GM12878 (cell line): ENCODE measurements around the gene SLC46A2. TPM values are rescaled to one million over a fixed set of nuclear protein-coding genes. Genes with fewer than 3 reads are reported as not detected.

ENCODE experiments used
- ATAC-seq: fragments of 200-7000 bp; cut with Tn5 transposase; 3 replicates; pipeline ENCODE4 v1.9.1; 2020; ENCODE audit warnings: mild to moderate bottlenecking, moderate library complexity
- BruUV-seq: library from RNA; stranded (reverse); fragments of 400-500 nt; replicated peaks from 2 replicates; lab custom pipeline; 2021; lab: Mats Ljungman, UMichigan
- CTCF ChIA-PET: fragments of 300-600 bp; sonication (Branson Sonifier 250); formaldehyde crosslinking; extraction: SDS; loops from one replicate; lab custom pipeline; 2021; ENCODE audit warnings: inconsistent platforms; lab: Yijun Ruan, JAX
- POLR2A ChIA-PET: fragments of 350-600 bp; formaldehyde crosslinking; extraction: SDS; loops from one replicate; lab custom pipeline; 2021; ENCODE audit warnings: inconsistent platforms; lab: Charles Lee
- RAD21 ChIA-PET: fragments of 300-600 bp; sonication (Branson Sonifier 250); formaldehyde crosslinking; loops from one replicate; lab custom pipeline; 2023; ENCODE audit warnings: antibody characterized with exemption; ENCODE audit not compliant: unreplicated experiment; lab: Charles Lee
- SMC1A ChIA-PET: fragments of 300-600 bp; sonication (Branson Sonifier 250); formaldehyde crosslinking; loops from one replicate; lab custom pipeline; 2023; ENCODE audit not compliant: unreplicated experiment, uncharacterized antibody; lab: Charles Lee
- DNase-seq: peaks from one replicate; pipeline ENCODE4 v3.0.0-alpha.2; 2011; ENCODE audit warnings: low read depth, low spot score
- FAIRE-seq: peaks from 3 replicates; lab custom pipeline; 2011; peaks lifted over from hg19 to GRCh38; lab: Jason Lieb, UNC
- H2AFZ ChIP-seq: 2 replicates; pipeline ENCODE4 v1.6.0; 2011; ENCODE audit warnings: low read depth, low read length, control low read depth; ENCODE audit not compliant: control insufficient read depth
- H3K27ac ChIP-seq: 2 replicates; pipeline ENCODE4 v1.5.1; 2011; ENCODE audit warnings: control low read depth; ENCODE audit not compliant: control insufficient read depth, insufficient read depth
- H3K27me3 ChIP-seq, 2 experiments: replicated peaks in 1 of 2; 2 replicates each; pipeline versions ENCODE4 v1.6.0 to v1.6.1; 2011; ENCODE audit warnings: low read length in 1 of 2; ENCODE audit not compliant: control insufficient read depth in 2 of 2, insufficient read depth in 2 of 2
- H3K36me3 ChIP-seq, 2 experiments: 2 replicates each; pipeline ENCODE4 v1.5.1; 2011; ENCODE audit warnings: low read length in 1 of 2; ENCODE audit not compliant: control insufficient read depth in 2 of 2, insufficient read depth in 2 of 2
- H3K4me1 ChIP-seq: 2 replicates; pipeline ENCODE4 v1.6.1; 2011; ENCODE audit warnings: mild to moderate bottlenecking, low read length, moderate library complexity, mixed read lengths; ENCODE audit not compliant: control insufficient read depth, insufficient read depth
- H3K4me2 ChIP-seq: 2 replicates; pipeline ENCODE4 v1.6.0; 2011; ENCODE audit warnings: control low read depth; ENCODE audit not compliant: control insufficient read depth, insufficient read depth
- H3K4me3 ChIP-seq: fragments of 200-600 bp; sonication (generic); 2 replicates; pipeline ENCODE4 v1.5.1; 2016
- H3K79me2 ChIP-seq: 2 replicates; pipeline ENCODE4 v1.6.0; 2011; ENCODE audit warnings: low read length; ENCODE audit not compliant: control insufficient read depth, insufficient read depth
- H3K9ac ChIP-seq: 2 replicates; pipeline ENCODE4 v1.8.0; 2011; ENCODE audit warnings: low read length, control low read depth, mixed read lengths; ENCODE audit not compliant: control insufficient read depth, insufficient read depth
- H3K9me3 ChIP-seq: replicated peaks from 3 replicates; pipeline ENCODE4 v1.5.1; 2011; ENCODE audit warnings: mild to moderate bottlenecking, low read length; ENCODE audit not compliant: control insufficient read depth, insufficient read depth
- H4K20me1 ChIP-seq: 2 replicates; pipeline ENCODE4 v1.6.0; 2011; ENCODE audit not compliant: control insufficient read depth, insufficient read depth
- HDAC6 ChIP-seq: fragments of 200-600 bp; sonication (generic); IDR thresholded peaks from one replicate; pipeline ENCODE4 v1.8.0; 2017; ENCODE audit warnings: antibody characterized with exemption; ENCODE audit not compliant: unreplicated experiment
- LARP7 ChIP-seq: fragments of 450-650 bp; IDR thresholded peaks from 2 replicates; pipeline ENCODE4 v1.6.1; 2017; ENCODE audit warnings: mild to moderate bottlenecking
- NFYA ChIP-seq: IDR thresholded peaks from 2 replicates; pipeline ENCODE4 v1.6.1; 2011; ENCODE audit warnings: low read depth, mild to moderate bottlenecking, low read length, improper control_type of control experiment, borderline replicate concordance
- RFX5 ChIP-seq: IDR thresholded peaks from 2 replicates; pipeline ENCODE4 v1.6.1; 2011; ENCODE audit warnings: low read depth, low read length, improper control_type of control experiment
- SUZ12 ChIP-seq: fragments of 200-600 bp; sonication (generic); IDR thresholded peaks from one replicate; pipeline ENCODE4 v1.6.1; 2018; ENCODE audit warnings: antibody characterized with exemption, mild to moderate bottlenecking; ENCODE audit not compliant: unreplicated experiment
- WRNIP1 ChIP-seq: IDR thresholded peaks from 2 replicates; pipeline ENCODE4 v1.6.1; 2011; ENCODE audit warnings: low read depth, low read length, improper control_type of control experiment, borderline replicate concordance
- ZNF207 ChIP-seq: fragments of 450-650 bp; IDR thresholded peaks from 2 replicates; pipeline ENCODE4 v1.6.1; 2014; ENCODE audit warnings: antibody characterized with exemption, mild to moderate bottlenecking, borderline replicate concordance
- WGBS: methylation state at CpG from one replicate; pipeline ENCODE4 v1.1.6; 2016; ENCODE audit warnings: low lambda C conversion rate; ENCODE audit not compliant: insufficient replicate concordance, insufficient coverage; ENCODE audit errors: missing lambda C conversion rate; 5-methylcytosine and 5-hydroxymethylcytosine counted together
- in situ Hi-C: fragments of 300-500 bp; cut with MboI; formaldehyde crosslinking; loops from 9 replicates; pipeline ENCODE4 v1.14.3; 2018; ENCODE audit warnings: mixed read lengths
- intact Hi-C: fragments of 100-400 bp; cut with micrococcal nuclease; formaldehyde crosslinking; loops from one replicate; pipeline ENCODE4 v1.14.2; 2022; ENCODE audit not compliant: unreplicated experiment
- polyA plus RNA-seq, 11 experiments: library from polyadenylated mRNA; depleted of rRNA in 4 of 11; unstranded in 6 of 11; stranded (reverse) in 5 of 11; fragments of >200 nt; fragmentation: Nextera tagmentation in 4 of 11; fragmentation: Illumina TruSeq in 1 of 11; extraction: Ambion mirVana in 4 of 11; extraction: Trizol in 1 of 11; gene quantifications; 1 replicate in 1 of 11; 2 replicates in 10 of 11; pipeline versions ENCODE4 v1.2.1 to v1.2.3, GENCODE V29; 2011 to 2016; ENCODE audit warnings: inconsistent platforms in 2 of 11, missing spikeins in 2 of 11, low read depth in 1 of 11
- total RNA-seq, 4 experiments: library from RNA; depleted of rRNA in 3 of 4; stranded (reverse); fragments of >200 nt in 3 of 4; fragmentation: Illumina TruSeq in 1 of 4; extraction: Trizol in 1 of 4; gene quantifications; 2 replicates each; pipeline versions ENCODE4 v1.2.1 to v1.2.3, GENCODE V29; 2013 to 2021
- TF ChIP-seq, protein P1 (sequence below): IDR thresholded peaks from 2 replicates; pipeline ENCODE4 v1.6.1; 2011; ENCODE audit warnings: borderline replicate concordance, low read depth, mild to moderate bottlenecking, moderate library complexity, low read length; ENCODE audit not compliant: insufficient read depth, poor library complexity, severe bottlenecking

SLC46A2 gene
- total and polyA plus RNA-seq, 10 of the 15 experiments (the other 5 are each of a cell fraction or from before 2014, with no cell fraction given) = not detected

DNA sequence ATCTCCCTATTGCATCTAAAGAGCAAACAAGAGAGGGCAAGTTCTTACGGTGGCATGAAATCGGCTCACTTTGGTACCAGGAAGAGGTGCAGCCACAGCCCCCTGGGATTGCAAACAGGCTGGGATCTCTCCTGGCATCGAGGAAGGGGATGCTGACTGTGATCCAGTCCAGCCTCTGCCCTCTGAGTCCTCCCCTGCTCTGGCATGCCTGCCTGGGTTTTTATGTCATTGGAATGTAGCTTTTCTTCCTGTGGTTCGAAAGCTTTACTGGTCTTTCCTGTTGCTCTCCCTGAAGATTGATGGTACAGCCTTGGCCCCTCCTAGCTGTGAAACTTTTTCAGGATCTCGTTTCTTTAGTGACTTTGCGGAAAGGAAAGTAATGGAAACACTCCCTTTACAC lies 6.6 kb downstream of the SLC46A2 start:
- ATAC-seq (no peak), FAIRE-seq (no peak), DNase-seq (no peak)
- ChIA-PET RAD21 (no interaction called here), SMC1A (no interaction called here), POLR2A (interaction anchor here (0.7 kb wide), 1 partner anchor 40 kb away, joined by 3 read pairs; no protein-coding TSS in a partner anchor), CTCF (interaction anchor here (3.7 kb wide), 1 partner anchor 19 kb away, joined by 18 read pairs; no protein-coding TSS in a partner anchor)
- Histone ChIP-seq H3K9ac (no peak overlapping the region), H2AFZ (no peak overlapping the region), H3K27ac (no peak overlapping the region), H3K4me1 (no peaks in the 10 kb centered on the region), H3K4me2 (no peak overlapping the region), H3K4me3 (no peak overlapping the region), H3K9me3 (no peaks in the 10 kb centered on the region), H3K36me3 (no peaks in the 10 kb centered on the region), H4K20me1 (no peaks in the 10 kb centered on the region), H3K27me3 (peaks cover 0 to 3% of the 10 kb centered on the region in 2 experiments; a peak in 2 of 4 replicates), H3K79me2 (no peaks in the 10 kb centered on the region)
- in situ Hi-C loops (no loop called here), intact Hi-C loops (no loop called here)
- no TSS peak for BruUV-seq
- TF ChIP-seq HDAC6 = no peak
- no peak for TF ChIP-seq RFX5
- TF ChIP-seq ZNF207 = no peak
- TF ChIP-seq LARP7 = no peak
- TF ChIP-seq NFYA = no peak
- no peak for TF ChIP-seq SUZ12
- 30% methylated on average over 6 of the region's 6 CpGs for WGBS

DNA sequence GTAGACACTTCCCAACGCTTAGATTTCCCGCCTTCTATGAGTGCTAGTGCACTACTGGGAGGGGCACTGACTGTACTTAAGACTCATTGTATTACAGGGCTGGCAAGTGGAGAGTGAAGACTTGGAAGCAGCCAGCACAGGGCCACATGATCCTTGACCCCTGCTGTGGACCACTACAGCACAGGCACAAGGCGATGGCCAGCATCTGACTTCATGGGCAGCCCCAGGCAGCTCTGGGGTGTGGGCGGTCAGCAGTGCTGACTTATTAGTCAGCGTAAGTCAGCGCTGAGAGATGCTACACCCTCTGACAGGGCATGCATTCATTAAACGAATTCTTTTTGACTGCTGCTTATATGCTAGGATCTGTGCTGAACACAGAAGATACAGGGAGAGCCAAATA lies 9.3 kb downstream of the SLC46A2 start:
- Histone ChIP-seq H3K27me3 (peaks cover 0 to 3% of the 10 kb centered on the region in 2 experiments; a peak in 2 of 4 replicates), H3K4me2 (no peak overlapping the region), H3K36me3 (no peaks in the 10 kb centered on the region), H3K79me2 (no peaks in the 10 kb centered on the region)
- no peak for FAIRE-seq
- no peak for ATAC-seq
- in situ Hi-C loops = no loop called here
- no peak for TF ChIP-seq NFYA
- TF ChIP-seq WRNIP1 = no peak
- TF ChIP-seq, protein P1, sequence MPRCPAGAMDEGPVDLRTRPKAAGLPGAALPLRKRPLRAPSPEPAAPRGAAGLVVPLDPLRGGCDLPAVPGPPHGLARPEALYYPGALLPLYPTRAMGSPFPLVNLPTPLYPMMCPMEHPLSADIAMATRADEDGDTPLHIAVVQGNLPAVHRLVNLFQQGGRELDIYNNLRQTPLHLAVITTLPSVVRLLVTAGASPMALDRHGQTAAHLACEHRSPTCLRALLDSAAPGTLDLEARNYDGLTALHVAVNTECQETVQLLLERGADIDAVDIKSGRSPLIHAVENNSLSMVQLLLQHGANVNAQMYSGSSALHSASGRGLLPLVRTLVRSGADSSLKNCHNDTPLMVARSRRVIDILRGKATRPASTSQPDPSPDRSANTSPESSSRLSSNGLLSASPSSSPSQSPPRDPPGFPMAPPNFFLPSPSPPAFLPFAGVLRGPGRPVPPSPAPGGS = peak; percentile 27
- TF ChIP-seq, all 136 proteins: peak for 1
- Histone ChIP-seq H4K20me1 (no peaks in the 10 kb centered on the region), H3K27ac (no peak overlapping the region), H3K4me3 (no peak overlapping the region), H2AFZ (no peak overlapping the region), H3K4me1 (no peaks in the 10 kb centered on the region), H3K9me3 (no peaks in the 10 kb centered on the region), H3K9ac (no peak overlapping the region)
- DNase-seq = no peak
- no TSS peak for BruUV-seq
- ChIA-PET SMC1A (no interaction called here), CTCF (no interaction called here), RAD21 (no interaction called here), POLR2A (no interaction called here)
- 47% methylated on average over 7 of the region's 7 CpGs for WGBS
- intact Hi-C loops = no loop called here
